Measurements from ENCODE around the gene KSR2. TPM values are rescaled to one million over a fixed set of nuclear protein-coding genes. Genes with fewer than 3 reads are reported as not detected.

Gene KSR2
- total and polyA plus RNA-seq, 2 of the 13 experiments (the other 11 are each of a cell fraction or from before 2014, with no cell fraction given) = 0.02 TPM; not detected in 1

DNA sequence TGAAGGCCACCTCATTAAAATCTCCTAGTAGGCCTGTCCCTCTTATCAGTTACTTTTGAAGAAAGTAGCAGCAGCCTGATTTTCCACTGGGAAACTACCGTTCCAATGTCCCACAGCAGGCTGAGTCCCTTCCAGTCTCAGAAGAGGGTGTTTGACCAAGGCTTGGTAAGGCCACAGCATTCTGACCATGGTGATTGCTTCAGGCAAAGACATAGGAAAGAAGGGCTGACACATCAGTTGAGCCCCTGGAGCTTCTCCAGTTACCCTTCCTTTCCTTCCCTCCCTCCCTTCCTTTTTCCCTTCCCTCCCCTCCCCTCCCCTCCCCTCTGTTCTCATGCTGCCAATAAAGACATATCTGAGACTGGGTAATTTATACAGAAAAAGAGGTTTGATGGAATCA is 373.0 kb downstream of the KSR2 start (continued):
- no peak for TF ChIP-seq CEBPZ (IDR thresholded peaks at IDR 0.05; ENCODE audit: low read length)
- no peak for TF ChIP-seq TSC22D2 (CRISPR knock-in tag; IDR thresholded peaks at IDR 0.05; ENCODE audit: borderline replicate concordance)
- TF ChIP-seq ZFP36 (IDR thresholded peaks at IDR 0.05; ENCODE audit: borderline replicate concordance, low read depth, low read length, partially characterized antibody) = no peak
- no peak for TF ChIP-seq ARID2 (CRISPR knock-in tag; IDR thresholded peaks at IDR 0.05; ENCODE audit: borderline replicate concordance)
- TF ChIP-seq NR2F2 (IDR thresholded peaks at IDR 0.05; ENCODE audit: borderline replicate concordance, low read depth) = no peak
- no peak for TF ChIP-seq NCOA5 (CRISPR knock-in tag; IDR thresholded peaks at IDR 0.05)
- no peak for TF ChIP-seq ZNF317 (CRISPR knock-in tag; IDR thresholded peaks at IDR 0.05)
- TF ChIP-seq TEF (CRISPR knock-in tag; IDR thresholded peaks at IDR 0.05) = no peak
- no peak for TF ChIP-seq TBX3 (IDR thresholded peaks at IDR 0.05; ENCODE audit: borderline replicate concordance)
- TF ChIP-seq MTF2 (CRISPR knock-in tag; IDR thresholded peaks at IDR 0.05; ENCODE audit: borderline replicate concordance) = no peak

- Histone ChIP-seq H2AFZ (ENCODE audit: low read length) (no peak overlapping the region), H3K36me3 (replicated peaks in 1 of 2; ENCODE audit: control insufficient read depth in 1 of 2, insufficient read depth in 2 of 2, low read length in 2 of 2) (no peaks in the 10 kb centered on the region), H3K9ac (ENCODE audit: insufficient read depth, low read depth, low read length) (no peak overlapping the region), H4K20me1 (ENCODE audit: insufficient read depth, low read length) (no peaks in the 10 kb centered on the region), H3K4me2 (ENCODE audit: low read depth, low read length) (no peak overlapping the region), H3K4me3 (replicated peaks in 1 of 3; ENCODE audit: insufficient read depth in 1 of 3, low read depth in 2 of 3, low read length in 3 of 3) (no peak overlapping the region), H3K27ac (ENCODE audit: extremely low read length, insufficient read depth, low read length) (no peak overlapping the region), H3K4me1 (ENCODE audit: insufficient read depth, low read length) (peaks cover 5% of the 10 kb centered on the region), H3K27me3 (ENCODE audit: control insufficient read depth in 1 of 2, insufficient read depth in 2 of 2, low read length in 2 of 2) (peaks cover 0 to 14% of the 10 kb centered on the region in 2 experiments; a peak in 2 of 5 replicates), H3K79me2 (ENCODE audit: insufficient read depth, low read length) (no peaks in the 10 kb centered on the region), H3K9me3 (ENCODE audit: low read length) (no peaks in the 10 kb centered on the region)
- WGBS (ENCODE audit: low lambda C conversion rate) = 7% methylated on average over 4 of the region's 4 CpGs
- in situ Hi-C loops (cut with HindIII; ENCODE audit: extremely low pct_ligation_motif_present, low pct_unique_long_range_greater_than_20kb) = no loop called here
- FAIRE-seq = no peak
- DNase-seq (ENCODE audit: low spot score) = no peak
- ChIA-PET POLR2A (no interaction called here), CTCF (ENCODE audit: low intra/inter-chr PET ratio, low total read pairs) (no interaction called here)
- intact Hi-C loops (cut with micrococcal nuclease; ENCODE audit: unreplicated experiment) = no loop called here
- ATAC-seq = no peak
- no TSS peak for BruUV-seq (replicated peaks)
- TF ChIP-seq CREBL2 (CRISPR knock-in tag; IDR thresholded peaks at IDR 0.05; ENCODE audit: borderline replicate concordance) = no peak
- no peak for TF ChIP-seq ZNF556 (CRISPR knock-in tag; IDR thresholded peaks at IDR 0.05; ENCODE audit: borderline replicate concordance)
- no peak for TF ChIP-seq NRL (CRISPR knock-in tag; IDR thresholded peaks at IDR 0.05; ENCODE audit: borderline replicate concordance)
- TF ChIP-seq FOXC1 (CRISPR knock-in tag; IDR thresholded peaks at IDR 0.05; ENCODE audit: borderline replicate concordance) = no peak
- TF ChIP-seq ARNT (IDR thresholded peaks at IDR 0.05) = no peak
- TF ChIP-seq ZNF510 (CRISPR knock-in tag; IDR thresholded peaks at IDR 0.05; ENCODE audit: low read depth) = no peak
- no peak for TF ChIP-seq NFIC (IDR thresholded peaks at IDR 0.05; ENCODE audit: low read length)
- TF ChIP-seq, protein P1, sequence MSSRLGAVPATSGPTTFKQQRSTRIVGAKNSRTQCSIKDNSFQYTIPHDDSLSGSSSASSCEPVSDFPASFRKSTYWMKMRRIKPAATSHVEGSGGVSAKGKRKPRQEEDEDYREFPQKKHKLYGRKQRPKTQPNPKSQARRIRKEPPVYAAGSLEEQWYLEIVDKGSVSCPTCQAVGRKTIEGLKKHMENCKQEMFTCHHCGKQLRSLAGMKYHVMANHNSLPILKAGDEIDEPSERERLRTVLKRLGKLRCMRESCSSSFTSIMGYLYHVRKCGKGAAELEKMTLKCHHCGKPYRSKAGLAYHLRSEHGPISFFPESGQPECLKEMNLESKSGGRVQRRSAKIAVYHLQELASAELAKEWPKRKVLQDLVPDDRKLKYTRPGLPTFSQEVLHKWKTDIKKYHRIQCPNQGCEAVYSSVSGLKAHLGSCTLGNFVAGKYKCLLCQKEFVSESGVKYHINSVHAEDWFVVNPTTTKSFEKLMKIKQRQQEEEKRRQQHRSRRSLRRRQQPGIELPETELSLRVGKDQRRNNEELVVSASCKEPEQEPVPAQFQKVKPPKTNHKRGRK (CRISPR knock-in tag; IDR thresholded peaks at IDR 0.05) = no peak
- no peak for TF ChIP-seq TCF7L2 (IDR thresholded peaks at IDR 0.05; ENCODE audit: low read depth, low read length)
- no peak for TF ChIP-seq ZBTB42 (CRISPR knock-in tag; IDR thresholded peaks at IDR 0.05)
Measured at GRCh38 chr12:117594481-117594880, 374.3 kb downstream of the KSR2 start.

Measured in HepG2 (cell line).